Gastrocnemius medialis (tissue), 4 donors: Measurements from ENCODE around the gene FHIP1B. TPM values are rescaled to one million over a fixed set of nuclear protein-coding genes. Genes with fewer than 3 reads are reported as not detected.

Experiments
- ATAC-seq, 2 donors: fragments of 150-250 bp; one replicate each; pipeline ENCODE4 v1.9.1; 2016
- DNase-seq, 2 donors: peaks; one replicate each; pipeline ENCODE4 v3.0.0-alpha.2; 2019
- H3K27ac ChIP-seq, 4 donors: fragments of 200-600 bp; sonication (generic); 1 replicate in 1 of 4; 2 replicates in 3 of 4; pipeline ENCODE4 v1.5.1; 2016 to 2018; ENCODE audit warnings: mild to moderate bottlenecking in 2 of 4, moderate library complexity in 1 of 4
- H3K27me3 ChIP-seq, 3 donors: fragments of 200-600 bp; sonication (generic) in 2 of 3; 1 replicate in 1 of 3; 2 replicates in 2 of 3; pipeline versions ENCODE4 v1.5.1 to v1.6.0; 2016 to 2019; ENCODE audit warnings: mild to moderate bottlenecking in 1 of 3, moderate library complexity in 1 of 3
- H3K36me3 ChIP-seq, 2 donors: fragments of 200-600 bp; sonication (generic) in 1 of 2; one replicate each; pipeline ENCODE4 v1.5.1; 2017 to 2018
- H3K4me1 ChIP-seq, 2 donors: fragments of 200-600 bp; sonication (generic) in 1 of 2; one replicate each; pipeline ENCODE4 v1.5.1; 2016 to 2017; ENCODE audit warnings: mild to moderate bottlenecking in 2 of 2
- H3K4me3 ChIP-seq, 4 donors: fragments of 200-600 bp; sonication (generic) in 3 of 4; 1 replicate in 1 of 4; 2 replicates in 3 of 4; pipeline ENCODE4 v1.5.1; 2016 to 2019; ENCODE audit warnings: mild to moderate bottlenecking in 2 of 4
- H3K9me3 ChIP-seq, 3 donors: fragments of 200-600 bp; sonication (generic) in 2 of 3; 1 replicate in 1 of 3; 2 replicates in 2 of 3; pipeline ENCODE4 v1.5.1; 2016 to 2019
- POLR2A ChIP-seq, 2 donors: fragments of 450-650 bp; IDR thresholded peaks; one replicate each; pipeline ENCODE4 v1.6.1; 2017; ENCODE audit warnings: antibody characterized with exemption in 2 of 2, mild to moderate bottlenecking in 2 of 2, moderate library complexity in 2 of 2
- in situ Hi-C, 4 donors: fragments of 200-750 bp; cut with MboI; loops; one replicate each; pipeline versions ENCODE4 v1.15.0 to v1.8.0; 2017; ENCODE audit warnings: low sequenced_read_pairs in 4 of 4
- intact Hi-C: fragments of 100-400 bp; cut with DNase I; formaldehyde crosslinking; loops from one replicate; pipeline ENCODE4 v1.15.1; 2023; ENCODE audit warnings: low total_unique reads
- total RNA-seq, 4 donors: library from RNA; depleted of rRNA; stranded (reverse); fragments of >200 nt; gene quantifications; one replicate each; pipeline versions ENCODE4 v1.1.0 to v1.2.3, GENCODE V29; 2016
- TF ChIP-seq, protein P1 (sequence below), 5 experiments: fragments of 450-650 bp in 3 of 5; fragments of 200-600 bp in 2 of 5; sonication (generic) in 2 of 5; IDR thresholded peaks in 4 of 5; conservative IDR thresholded peaks in 1 of 5; 1 replicate in 4 of 5; 2 replicates in 1 of 5; pipeline ENCODE4 v1.5.1; 2016 to 2019; ENCODE audit warnings: antibody characterized with exemption in 5 of 5, mild to moderate bottlenecking in 3 of 5, moderate library complexity in 3 of 5

Gene FHIP1B
- total RNA-seq, 4 donors from 2014 or later, result 23.9 to 41.7 (median 33.9) TPM

DNA sequence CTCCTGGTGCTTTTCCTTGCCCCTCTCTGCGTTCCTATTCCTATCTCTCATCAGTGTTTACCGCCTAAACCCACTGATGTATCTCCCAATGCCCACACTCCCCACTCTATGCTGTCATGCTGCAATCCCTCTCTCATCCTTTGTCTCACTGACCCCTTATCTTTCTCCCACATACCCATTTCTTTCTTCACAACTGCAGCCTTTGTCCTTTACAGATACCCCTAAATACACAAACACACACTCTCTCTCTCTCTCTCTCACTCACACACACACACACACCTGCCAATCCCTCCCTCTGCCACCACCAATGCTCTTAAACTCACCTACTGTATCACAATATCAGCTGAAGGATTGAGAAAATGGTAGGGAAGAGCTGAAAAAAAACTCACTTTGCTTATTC lies 59.0 kb downstream of the FHIP1B start:
- no peaks in the 10 kb centered on the region for H3K4me1 ChIP-seq
- in situ Hi-C loops, result no loop called here

DNA sequence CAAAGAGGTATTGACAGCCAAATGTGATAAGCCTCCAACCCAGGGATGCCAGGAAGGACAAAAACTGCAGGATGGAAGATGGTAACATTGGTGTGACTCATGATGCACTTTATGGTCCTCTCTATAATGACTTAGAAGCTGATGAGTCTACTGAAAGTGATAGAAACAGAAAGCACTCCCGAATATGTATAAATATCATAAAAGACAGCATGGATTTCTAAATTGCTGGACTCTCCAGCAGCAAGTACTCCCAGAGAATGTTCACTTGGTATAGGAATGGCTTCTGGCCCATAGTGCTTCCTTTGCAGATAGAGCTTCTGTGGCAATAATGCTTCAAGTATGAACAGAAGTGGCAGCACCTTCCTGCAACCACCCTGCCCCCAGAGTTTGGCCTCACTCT lies 64.2 kb downstream of the FHIP1B start, which contains the start of gene OR52B2:
OR52B2 (minus strand) TSS at position 101 of the 400 bp plus-strand sequence; CDS start at position 101, 0 bp downstream.
- Histone ChIP-seq H3K9me3 (peaks cover 0 to 4% (median 0%) of the 10 kb centered on the region in 3 donors), H3K36me3 (no peaks in the 10 kb centered on the region), H3K4me1 (no peaks in the 10 kb centered on the region), H3K4me3 (no peak within 1 kb of the TSS), H3K27ac (no peak within 1 kb of the TSS), H3K27me3 (no peaks in the 10 kb centered on the region)
- DNase-seq, result no peak
- ATAC-seq, result no peak
- TF ChIP-seq, protein P1, sequence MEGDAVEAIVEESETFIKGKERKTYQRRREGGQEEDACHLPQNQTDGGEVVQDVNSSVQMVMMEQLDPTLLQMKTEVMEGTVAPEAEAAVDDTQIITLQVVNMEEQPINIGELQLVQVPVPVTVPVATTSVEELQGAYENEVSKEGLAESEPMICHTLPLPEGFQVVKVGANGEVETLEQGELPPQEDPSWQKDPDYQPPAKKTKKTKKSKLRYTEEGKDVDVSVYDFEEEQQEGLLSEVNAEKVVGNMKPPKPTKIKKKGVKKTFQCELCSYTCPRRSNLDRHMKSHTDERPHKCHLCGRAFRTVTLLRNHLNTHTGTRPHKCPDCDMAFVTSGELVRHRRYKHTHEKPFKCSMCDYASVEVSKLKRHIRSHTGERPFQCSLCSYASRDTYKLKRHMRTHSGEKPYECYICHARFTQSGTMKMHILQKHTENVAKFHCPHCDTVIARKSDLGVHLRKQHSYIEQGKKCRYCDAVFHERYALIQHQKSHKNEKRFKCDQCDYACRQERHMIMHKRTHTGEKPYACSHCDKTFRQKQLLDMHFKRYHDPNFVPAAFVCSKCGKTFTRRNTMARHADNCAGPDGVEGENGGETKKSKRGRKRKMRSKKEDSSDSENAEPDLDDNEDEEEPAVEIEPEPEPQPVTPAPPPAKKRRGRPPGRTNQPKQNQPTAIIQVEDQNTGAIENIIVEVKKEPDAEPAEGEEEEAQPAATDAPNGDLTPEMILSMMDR (IDR thresholded peaks at IDR 0.05 in 4 of 5, conservative IDR thresholded peaks at IDR 0.05 in 1 of 5), result no peak
- TF ChIP-seq POLR2A (IDR thresholded peaks at IDR 0.05), result no peak
- intact Hi-C loops, result no loop called here
- in situ Hi-C loops, result no loop called here

More for the DNA sequence above, 59.0 kb downstream of the FHIP1B start:
- Histone ChIP-seq H3K27me3 (no peaks in the 10 kb centered on the region), H3K36me3 (no peaks in the 10 kb centered on the region), H3K4me3 (no peak overlapping the region), H3K27ac (no peak overlapping the region), H3K9me3 (no peaks in the 10 kb centered on the region)
- intact Hi-C loops, result no loop called here
- no peak for TF ChIP-seq POLR2A (IDR thresholded peaks at IDR 0.05)
- TF ChIP-seq, protein P1 (IDR thresholded peaks at IDR 0.05 in 4 of 5, conservative IDR thresholded peaks at IDR 0.05 in 1 of 5), result no peak
- DNase-seq, result no peak
- ATAC-seq, result no peak

Other genes with a start within 250 kb of the FHIP1B start
- not detected for gene OR52L1, start 247.7 kb downstream of the FHIP1B start, total RNA-seq
- gene OR56A4, start 227.7 kb downstream of the FHIP1B start, total RNA-seq, result not detected
- gene OR56A1, start 203.9 kb downstream of the FHIP1B start, total RNA-seq, result not detected
- not detected for gene OR56B4, start 127.0 kb downstream of the FHIP1B start, total RNA-seq
- not detected for gene OR52B2, start 64.3 kb downstream of the FHIP1B start, total RNA-seq
- gene OR52W1, start 35.4 kb downstream of the FHIP1B start, total RNA-seq, result not detected
- gene C11orf42, start 29.1 kb downstream of the FHIP1B start, total RNA-seq, result not detected
- not detected for gene CNGA4, start 4.5 kb upstream of the FHIP1B start, total RNA-seq
- gene CCKBR, start 25.2 kb upstream of the FHIP1B start, total RNA-seq, result not detected
- 10 to 100 TPM; 12.9 to 53.6 (median 34.1) TPM for gene CAVIN3, start 85.9 kb upstream of the FHIP1B start, total RNA-seq
- 10 to 100 TPM; 19.2 to 56.1 (median 42.4) TPM for gene SMPD1, start 155.8 kb upstream of the FHIP1B start, total RNA-seq
- gene APBB1, start 184.5 kb upstream of the FHIP1B start, total RNA-seq, result 10 to 100 TPM; 18.5 to 49.2 (median 46.2) TPM
- 10 to 100 TPM in 1 of 4 donors, 1 to 10 TPM in 1, not detected in 2; 8.7 to 17.6 TPM for gene HPX, start 206.4 kb upstream of the FHIP1B start, total RNA-seq
- 10 to 100 TPM; 15.3 to 20.0 (median 16.5) TPM for gene TRIM3, start 239.3 kb upstream of the FHIP1B start, total RNA-seq
- gene ARFIP2, start 246.7 kb upstream of the FHIP1B start, total RNA-seq, result 10 to 100 TPM; 20.1 to 27.8 (median 24.4) TPM
- gene TIMM10B, start 246.9 kb upstream of the FHIP1B start, total RNA-seq, result 10 to 100 TPM; 10.0 to 14.5 (median 12.4) TPM